Neural crest cell (in vitro differentiated cells): ENCODE results near the gene TRIM62. TPM values are rescaled to one million over a fixed set of nuclear protein-coding genes. Genes with fewer than 3 reads are reported as not detected.
A peak's percentile ranks its signal among the peaks of the same experiment; 100 is the strongest.

Experiments
- DNase-seq: peaks from one replicate; pipeline ENCODE4 v3.0.0; 2021; ENCODE audit warnings: low read depth, mixed read lengths, low spot score
- H3K27ac Mint-ChIP-seq: one replicate; pipeline ENCODE4 v1.8.0; 2021; ENCODE audit warnings: mild to moderate bottlenecking, mixed read lengths; ENCODE audit not compliant: unreplicated experiment
- H3K27me3 Mint-ChIP-seq: 2 replicates; pipeline ENCODE4 v1.8.0; 2021; ENCODE audit warnings: low read depth, mild to moderate bottlenecking, mixed read lengths
- H3K36me3 Mint-ChIP-seq: 2 replicates; pipeline ENCODE4 v1.8.0; 2021; ENCODE audit warnings: low read depth, mild to moderate bottlenecking, mixed read lengths
- H3K4me1 Mint-ChIP-seq: 2 replicates; pipeline ENCODE4 v1.8.0; 2021; ENCODE audit warnings: mixed read lengths
- H3K4me3 Mint-ChIP-seq: one replicate; pipeline ENCODE4 v1.8.0; 2021; ENCODE audit warnings: mild to moderate bottlenecking, mixed read lengths
- H3K9me3 Mint-ChIP-seq: 2 replicates; pipeline ENCODE4 v1.8.0; 2021; ENCODE audit warnings: mixed read lengths
- CTCF ChIP-seq: fragments of 200-600 bp; sonication (generic); conservative IDR thresholded peaks from 2 replicates; pipeline ENCODE4 v1.5.0; 2021; ENCODE audit warnings: antibody characterized with exemption, mild to moderate bottlenecking
- total RNA-seq: library from RNA; stranded (reverse); gene quantifications from 2 replicates; pipeline ENCODE4 v1.2.1, GENCODE V29; 2021

TRIM62 gene
- total RNA-seq, 1 donor from 2014 or later: 8.6 TPM

- no peak for DNase-seq
- H3K36me3 Mint-ChIP-seq: peaks cover 13% of the 10 kb centered on the region
- peaks cover 85% of the 10 kb centered on the region for H3K4me1 Mint-ChIP-seq
- TF ChIP-seq CTCF: no peak
- H3K4me3 Mint-ChIP-seq: peak overlapping the region; percentile 48
- no peak overlapping the region for H3K27ac Mint-ChIP-seq
- peaks cover 3% of the 10 kb centered on the region for H3K27me3 Mint-ChIP-seq
- no peaks in the 10 kb centered on the region for H3K9me3 Mint-ChIP-seq
Observed at GRCh38 chr1:33165809-33166208, 16.0 kb downstream of the TRIM62 start.

GRCh38 chr1:33165209-33165608 is 16.6 kb downstream of the TRIM62 start:
- no peak overlapping the region for H3K27ac Mint-ChIP-seq
- peaks cover 88% of the 10 kb centered on the region for H3K4me1 Mint-ChIP-seq
- DNase-seq: no peak
- no peak for TF ChIP-seq CTCF
- H3K4me3 Mint-ChIP-seq: no peak overlapping the region
- H3K27me3 Mint-ChIP-seq: peaks cover 3% of the 10 kb centered on the region
- H3K9me3 Mint-ChIP-seq: no peaks in the 10 kb centered on the region
- peaks cover 13% of the 10 kb centered on the region for H3K36me3 Mint-ChIP-seq

GRCh38 chr1:33163621-33164519 is 18.0 kb downstream of the TRIM62 start:
- TF ChIP-seq CTCF: no peak
- Mint-ChIP-seq H3K36me3 (peaks cover 17% of the 10 kb centered on the region), H3K27ac (peak overlapping the region; percentile 93), H3K27me3 (peaks cover 3% of the 10 kb centered on the region), H3K4me3 (peak overlapping the region; percentile 39), H3K9me3 (no peaks in the 10 kb centered on the region), H3K4me1 (peaks cover 80% of the 10 kb centered on the region)
- no peak for DNase-seq

- peak overlapping the region; percentile 88 for H3K27ac Mint-ChIP-seq
- no peaks in the 10 kb centered on the region for H3K9me3 Mint-ChIP-seq
- H3K27me3 Mint-ChIP-seq: no peaks in the 10 kb centered on the region
- no peak for DNase-seq
- no peak for TF ChIP-seq CTCF
- H3K36me3 Mint-ChIP-seq: peaks cover 11% of the 10 kb centered on the region
- H3K4me1 Mint-ChIP-seq: peaks cover 71% of the 10 kb centered on the region
- H3K4me3 Mint-ChIP-seq: peak overlapping the region; percentile 14
Observed at GRCh38 chr1:33162141-33162540, 19.7 kb downstream of the TRIM62 start.

GRCh38 chr1:33161061-33161681 is 20.7 kb downstream of the TRIM62 start:
- Mint-ChIP-seq H3K9me3 (no peaks in the 10 kb centered on the region), H3K27me3 (no peaks in the 10 kb centered on the region), H3K36me3 (peaks cover 8% of the 10 kb centered on the region), H3K4me1 (peaks cover 71% of the 10 kb centered on the region), H3K27ac (peak overlapping the region; percentile 88), H3K4me3 (peak overlapping the region; percentile 36)
- DNase-seq: peak; percentile 56
- no peak for TF ChIP-seq CTCF
